DMS 273 (cell line): Measurements from ENCODE around the gene CAMTA1.

Experiments used
- DNase-seq: peaks from one replicate; lab custom pipeline; 2025; ENCODE audit not compliant: unreplicated experiment; lab: John Stamatoyannopoulos, UW

The CAMTA1 gene

GRCh38 chr1:6785318-6785727, at the start of gene CAMTA1:
Gene CAMTA1 (plus strand): TSS chr1:6785454. CDS start chr1:6785531, 77 bp downstream.
- DNase-seq, result no peak

- DNase-seq, result no peak
Observed at GRCh38 chr1:6738987-6739676, 46.1 kb upstream of the CAMTA1 start.

GRCh38 chr1:6742676-6743188, 42.5 kb upstream of the CAMTA1 start:
- peak; percentile 43 for DNase-seq

GRCh38 chr1:6743189-6744101, 41.8 kb upstream of the CAMTA1 start:
- DNase-seq, result no peak

GRCh38 chr1:6745073-6745472, 40.2 kb upstream of the CAMTA1 start:
- no peak for DNase-seq

- no peak for DNase-seq
Observed at GRCh38 chr1:6747674-6748073, 37.6 kb upstream of the CAMTA1 start.

- DNase-seq, result no peak
Observed at GRCh38 chr1:6750490-6750889, 34.8 kb upstream of the CAMTA1 start.

GRCh38 chr1:6753320-6754140, 31.7 kb upstream of the CAMTA1 start:
- DNase-seq, result no peak

- DNase-seq, result no peak
Observed at GRCh38 chr1:6756457-6756856, 28.8 kb upstream of the CAMTA1 start.

GRCh38 chr1:6757719-6758435, 27.4 kb upstream of the CAMTA1 start:
- no peak for DNase-seq

GRCh38 chr1:6761196-6761737, 24.0 kb upstream of the CAMTA1 start:
- no peak for DNase-seq

GRCh38 chr1:6762060-6762459, 23.2 kb upstream of the CAMTA1 start:
- no peak for DNase-seq

- no peak for DNase-seq
Observed at GRCh38 chr1:6770751-6771440, 14.4 kb upstream of the CAMTA1 start.

GRCh38 chr1:6771441-6771769, 13.8 kb upstream of the CAMTA1 start:
- DNase-seq, result no peak

- DNase-seq, result no peak
Observed at GRCh38 chr1:6774381-6774780, 10.9 kb upstream of the CAMTA1 start.

GRCh38 chr1:6775261-6776043, 9.8 kb upstream of the CAMTA1 start:
- DNase-seq, result no peak

GRCh38 chr1:6776389-6776788, 8.9 kb upstream of the CAMTA1 start:
- no peak for DNase-seq

GRCh38 chr1:6776895-6777294, 8.4 kb upstream of the CAMTA1 start:
- DNase-seq, result no peak

- no peak for DNase-seq
Observed at GRCh38 chr1:6777813-6778212, 7.4 kb upstream of the CAMTA1 start.
